A549 (cell line): ENCODE results near the gene KIF7. TPM values are rescaled to one million over a fixed set of nuclear protein-coding genes. Genes with fewer than 3 reads are reported as not detected.

Experiments used
- ATAC-seq, 2 experiments: fragments of 200-7000 bp in 1 of 2; fragments of >200 bp in 1 of 2; cut with Nextera tagmentation in 1 of 2; cut with Tn5 transposase in 1 of 2; 3 replicates each; pipeline versions ENCODE4 v1.8.0 to v1.9.1; 2018 to 2020; ENCODE audit warnings: mild to moderate bottlenecking in 1 of 2, moderate library complexity in 1 of 2
- CTCF ChIA-PET: fragments of 300-600 bp; sonication (Branson Sonifier 250); formaldehyde crosslinking; extraction: SDS; loops from one replicate; lab custom pipeline; 2021; ENCODE audit warnings: antibody characterized with exemption, inconsistent platforms; lab: Yijun Ruan, JAX
- POLR2A ChIA-PET: fragments of 350-600 bp; formaldehyde crosslinking; extraction: SDS; loops from one replicate; lab custom pipeline; 2021; ENCODE audit warnings: antibody characterized with exemption, inconsistent platforms; lab: Yijun Ruan, JAX
- DNase-seq, 2 experiments: peaks; one replicate each; pipeline versions ENCODE4 v3.0.0 to v3.0.0-alpha.2; 2011 to 2016; ENCODE audit warnings: low read depth in 1 of 2, low spot score in 1 of 2
- FAIRE-seq: peaks from 2 replicates; lab custom pipeline; 2011; peaks lifted over from hg19 to GRCh38; lab: Jason Lieb, UNC
- H3K27ac ChIP-seq, 2 experiments: fragments of >200 bp; sonication (Bioruptor Twin); formaldehyde crosslinking; 3 replicates each; pipeline ENCODE4 v1.5.1; 2016 to 2017
- H3K4me1 ChIP-seq: fragments of >200 bp; sonication (Bioruptor Twin); formaldehyde crosslinking; 3 replicates; pipeline ENCODE4 v1.6.1; 2016
- H3K4me2 ChIP-seq: fragments of >200 bp; sonication (Bioruptor Twin); formaldehyde crosslinking; 3 replicates; pipeline ENCODE4 v1.6.1; 2016
- H3K4me3 ChIP-seq: fragments of >200 bp; sonication (Bioruptor Twin); formaldehyde crosslinking; 3 replicates; pipeline ENCODE4 v1.5.1; 2016
- H3K9me3 ChIP-seq: fragments of >200 bp; sonication (Bioruptor Twin); formaldehyde crosslinking; 3 replicates; pipeline ENCODE4 v1.6.1; 2016
- BHLHE40 ChIP-seq: IDR thresholded peaks from 2 replicates; pipeline ENCODE4 v1.6.1; 2012; ENCODE audit warnings: low read depth, low read length, inconsistent platforms
- CHD4 ChIP-seq: fragments of 200-600 bp; sonication (generic); IDR thresholded peaks from 2 replicates; pipeline ENCODE4 v1.6.1; 2016; ENCODE audit warnings: antibody characterized with exemption, mild to moderate bottlenecking, borderline replicate concordance
- CTCF ChIP-seq: fragments of >200 bp; sonication (Bioruptor Twin); formaldehyde crosslinking; IDR thresholded peaks from 3 replicates; pipeline ENCODE4 v1.5.1; 2016
- EHF ChIP-seq: fragments of 250-450 bp; sonication (Bioruptor Pico); IDR thresholded peaks from 2 replicates; pipeline ENCODE4 v1.5.0; 2020; ENCODE audit warnings: mild to moderate bottlenecking
- EP300 ChIP-seq, 2 experiments: fragments of >200 bp; sonication (Bioruptor Twin); formaldehyde crosslinking; IDR thresholded peaks; 2 replicates in 1 of 2; 3 replicates in 1 of 2; pipeline ENCODE4 v1.6.1; 2016 to 2017
- ESRRA ChIP-seq: fragments of 150-350 bp; IDR thresholded peaks from 2 replicates; pipeline ENCODE4 v1.6.1; 2014; ENCODE audit warnings: mild to moderate bottlenecking, low read length, borderline replicate concordance
- FOXS1 ChIP-seq: fragments of 250-450 bp; sonication (Bioruptor Pico); IDR thresholded peaks from 2 replicates; pipeline ENCODE4 v1.5.0; 2020; ENCODE audit warnings: mild to moderate bottlenecking, moderate library complexity
- HDAC2 ChIP-seq: fragments of 200-600 bp; sonication (generic); IDR thresholded peaks from 2 replicates; pipeline ENCODE4 v1.6.1; 2016
- HOXA7 ChIP-seq: fragments of 250-450 bp; sonication (Bioruptor Pico); IDR thresholded peaks from 2 replicates; pipeline ENCODE4 v1.5.0; 2020; ENCODE audit warnings: mild to moderate bottlenecking, moderate library complexity
- HOXB13 ChIP-seq: fragments of 250-450 bp; sonication (Bioruptor Pico); IDR thresholded peaks from 2 replicates; pipeline ENCODE4 v1.5.0; 2020; ENCODE audit warnings: low read depth, mild to moderate bottlenecking, moderate library complexity
- HOXB5 ChIP-seq: fragments of 250-450 bp; sonication (Bioruptor Pico); IDR thresholded peaks from 2 replicates; pipeline ENCODE4 v1.5.0; 2020; ENCODE audit warnings: mild to moderate bottlenecking, moderate library complexity
- JUNB ChIP-seq: fragments of >200 bp; sonication (Bioruptor Twin); formaldehyde crosslinking; IDR thresholded peaks from 2 replicates; pipeline ENCODE4 v1.6.1; 2016
- MYC ChIP-seq: IDR thresholded peaks from 2 replicates; pipeline ENCODE4 v1.6.1; 2012; ENCODE audit warnings: mild to moderate bottlenecking, inconsistent platforms, low read length, improper control_type of control experiment, borderline replicate concordance
- NFE2L2 ChIP-seq: fragments of 150-350 bp; conservative IDR thresholded peaks from 2 replicates; pipeline ENCODE4 v1.6.1; 2014; ENCODE audit warnings: low read length
- NR3C1 ChIP-seq: fragments of >200 bp; sonication (Bioruptor Twin); formaldehyde crosslinking; IDR thresholded peaks from 3 replicates; pipeline ENCODE4 v1.6.1; 2017
- RCOR1 ChIP-seq: fragments of 150-350 bp; IDR thresholded peaks from 2 replicates; pipeline ENCODE4 v1.6.1; 2014; ENCODE audit warnings: antibody characterized with exemption, low read length, low read depth
- SMC3 ChIP-seq: fragments of >200 bp; sonication (Bioruptor Twin); formaldehyde crosslinking; IDR thresholded peaks from 3 replicates; pipeline ENCODE4 v1.6.1; 2018; ENCODE audit warnings: inconsistent platforms
- WGBS: methylation state at CpG from one replicate; pipeline ENCODE4 v1.1.6; 2017; ENCODE audit errors: missing lambda C conversion rate; 5-methylcytosine and 5-hydroxymethylcytosine counted together
- polyA plus RNA-seq, 4 experiments: library from polyadenylated mRNA; depleted of rRNA in 3 of 4; stranded (reverse); fragments of >200 nt; fragmentation: RNase III in 1 of 4; extraction: RNeasy Plus Mini Kit Qiagen cat#74134 plus additional on column Dnase treatment in 1 of 4; gene quantifications; 2 replicates in 3 of 4; 3 replicates in 1 of 4; pipeline ENCODE4 v1.2.3, GENCODE V29; 2011 to 2017
- TF ChIP-seq, protein P1 (sequence below): fragments of 250-450 bp; sonication (Bioruptor Pico); IDR thresholded peaks from 2 replicates; pipeline ENCODE4 v1.5.0; 2020; ENCODE audit warnings: low read depth, mild to moderate bottlenecking, moderate library complexity
- TF ChIP-seq, protein P2 (sequence below): fragments of 450-650 bp; IDR thresholded peaks from 2 replicates; pipeline ENCODE4 v1.6.1; 2014; ENCODE audit warnings: antibody characterized with exemption
- TF ChIP-seq, protein P3 (sequence below): fragments of >200 bp; sonication (Bioruptor Twin); formaldehyde crosslinking; IDR thresholded peaks from 3 replicates; pipeline ENCODE4 v1.6.1; 2016

KIF7 gene
- polyA plus RNA-seq, 2 of the 4 experiments (the other 2 are of a cell fraction): 2.2 to 4.1 TPM

DNA sequence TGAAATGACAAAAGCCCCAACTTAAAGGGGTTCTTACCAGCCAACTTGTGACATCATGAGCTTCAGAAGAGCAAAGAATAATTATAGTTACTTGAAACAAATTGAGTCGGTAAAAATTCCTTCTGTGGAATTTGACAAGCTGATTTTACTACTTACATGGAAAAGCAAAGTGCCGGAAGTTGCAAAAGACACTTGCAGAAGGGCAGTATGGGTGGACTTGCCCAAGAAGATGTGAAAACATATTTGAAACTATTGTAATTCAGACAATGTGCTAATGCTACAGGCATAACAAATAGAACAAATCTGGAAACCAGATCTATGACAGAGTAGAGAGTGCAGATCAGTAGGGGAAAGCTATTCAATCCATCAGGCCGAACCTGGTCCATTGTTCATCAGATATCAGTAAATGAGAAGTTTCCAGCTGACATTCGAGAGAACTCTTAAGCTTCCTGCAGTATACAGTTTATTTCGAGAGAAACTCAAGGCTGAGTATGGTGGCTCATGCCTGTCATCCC is 2.5 kb upstream of the KIF7 start:
- no peak overlapping the region for H3K4me3 ChIP-seq
- TF ChIP-seq HOXA7 (no peak), JUNB (no peak), EHF (CRISPR knock-in tag) (no peak), RCOR1 (no peak), NR3C1 (no peak), NFE2L2 (no peak), CTCF (no peak), HOXB13 (CRISPR knock-in tag) (no peak), BHLHE40 (no peak), CHD4 (no peak), MYC (no peak)
- TF ChIP-seq, protein P1, sequence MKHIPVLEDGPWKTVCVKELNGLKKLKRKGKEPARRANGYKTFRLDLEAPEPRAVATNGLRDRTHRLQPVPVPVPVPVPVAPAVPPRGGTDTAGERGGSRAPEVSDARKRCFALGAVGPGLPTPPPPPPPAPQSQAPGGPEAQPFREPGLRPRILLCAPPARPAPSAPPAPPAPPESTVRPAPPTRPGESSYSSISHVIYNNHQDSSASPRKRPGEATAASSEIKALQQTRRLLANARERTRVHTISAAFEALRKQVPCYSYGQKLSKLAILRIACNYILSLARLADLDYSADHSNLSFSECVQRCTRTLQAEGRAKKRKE (CRISPR knock-in tag): no peak
- TF ChIP-seq, protein P2, sequence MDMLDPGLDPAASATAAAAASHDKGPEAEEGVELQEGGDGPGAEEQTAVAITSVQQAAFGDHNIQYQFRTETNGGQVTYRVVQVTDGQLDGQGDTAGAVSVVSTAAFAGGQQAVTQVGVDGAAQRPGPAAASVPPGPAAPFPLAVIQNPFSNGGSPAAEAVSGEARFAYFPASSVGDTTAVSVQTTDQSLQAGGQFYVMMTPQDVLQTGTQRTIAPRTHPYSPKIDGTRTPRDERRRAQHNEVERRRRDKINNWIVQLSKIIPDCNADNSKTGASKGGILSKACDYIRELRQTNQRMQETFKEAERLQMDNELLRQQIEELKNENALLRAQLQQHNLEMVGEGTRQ: no peak
- FAIRE-seq: no peak
- ChIA-PET CTCF (interaction anchor here (0.8 to 10.6 kb wide), 3 partner anchors 10 to 217 kb away, joined by 3 to 126 read pairs (median 6); no protein-coding TSS in a partner anchor), POLR2A (no interaction called here)
- no peak overlapping the region for H3K27ac ChIP-seq
- no peak for ATAC-seq
- WGBS: 70% methylated on average over 5 of the region's 5 CpGs
- H3K4me2 ChIP-seq: no peak overlapping the region
- H3K9me3 ChIP-seq: no peaks in the 10 kb centered on the region
- DNase-seq: no peak
- H3K4me1 ChIP-seq: peaks cover 4% of the 10 kb centered on the region; the same call in 1 of the 3 replicates

DNA sequence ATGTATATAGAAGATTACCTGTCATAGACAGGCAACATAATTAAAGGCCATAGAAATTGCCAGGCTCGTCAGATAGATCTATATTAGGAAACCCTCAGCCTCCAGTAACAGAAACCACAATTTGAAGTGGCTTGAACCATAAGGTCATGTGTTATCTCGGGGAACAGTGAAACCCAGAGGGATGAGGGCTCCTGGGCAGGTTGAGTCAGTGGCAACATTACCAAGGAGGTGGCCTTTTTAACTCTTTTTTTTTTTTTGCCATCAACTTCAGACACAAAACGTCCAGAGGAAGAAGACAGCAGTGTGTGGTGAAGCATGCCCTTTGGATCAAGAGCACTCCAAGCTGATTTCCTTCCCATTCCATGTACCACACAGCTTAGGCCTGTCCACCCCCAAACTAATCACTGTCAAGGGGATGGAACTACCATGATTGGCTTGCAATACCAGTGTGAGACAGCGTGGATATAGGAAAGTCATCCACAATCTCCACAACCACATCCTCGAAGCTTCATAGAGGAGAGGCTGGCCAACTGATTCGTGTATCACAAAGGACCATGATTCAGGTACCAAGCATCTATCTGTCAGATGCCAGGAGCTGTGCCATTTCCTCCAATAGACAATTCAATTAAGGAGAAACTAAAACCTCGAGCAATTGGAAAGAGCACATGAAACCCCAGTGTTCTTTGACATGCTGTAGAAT is 999 bp upstream of the KIF7 start:
- no peak for ATAC-seq
- no peak for DNase-seq
- ChIA-PET POLR2A (interaction anchor here (0.8 kb wide), 1 partner anchor 9 kb away, joined by 4 read pairs; no protein-coding TSS in a partner anchor), CTCF (interaction anchor here (0.7 to 10.6 kb wide), 4 partner anchors 9 to 17 kb away, joined by 3 to 126 read pairs (median 4); no protein-coding TSS in a partner anchor)
- H3K4me1 ChIP-seq: peaks cover 4% of the 10 kb centered on the region; the same call in 1 of the 3 replicates
- H3K9me3 ChIP-seq: no peaks in the 10 kb centered on the region
- 66% methylated on average over 7 of the region's 7 CpGs for WGBS
- no peak overlapping the region; the same call in 2 of the 3 replicates for H3K4me2 ChIP-seq
- no peak for FAIRE-seq
- TF ChIP-seq ESRRA (no peak), SMC3 (no peak), EP300 (IDR thresholded peaks at IDR 0.05) (no peak), HOXB5 (CRISPR knock-in tag) (no peak), HDAC2 (no peak), FOXS1 (no peak)
- TF ChIP-seq, protein P3, sequence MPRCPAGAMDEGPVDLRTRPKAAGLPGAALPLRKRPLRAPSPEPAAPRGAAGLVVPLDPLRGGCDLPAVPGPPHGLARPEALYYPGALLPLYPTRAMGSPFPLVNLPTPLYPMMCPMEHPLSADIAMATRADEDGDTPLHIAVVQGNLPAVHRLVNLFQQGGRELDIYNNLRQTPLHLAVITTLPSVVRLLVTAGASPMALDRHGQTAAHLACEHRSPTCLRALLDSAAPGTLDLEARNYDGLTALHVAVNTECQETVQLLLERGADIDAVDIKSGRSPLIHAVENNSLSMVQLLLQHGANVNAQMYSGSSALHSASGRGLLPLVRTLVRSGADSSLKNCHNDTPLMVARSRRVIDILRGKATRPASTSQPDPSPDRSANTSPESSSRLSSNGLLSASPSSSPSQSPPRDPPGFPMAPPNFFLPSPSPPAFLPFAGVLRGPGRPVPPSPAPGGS: no peak
- H3K4me3 ChIP-seq: no peak overlapping the region
- H3K27ac ChIP-seq: no peak overlapping the region
